SK-N-MC (cell line): ENCODE results near the gene EXOC5.

Experiments
- EZH2 ChIP-seq: fragments of 200-600 bp; sonication (generic); IDR thresholded peaks from one replicate; pipeline ENCODE4 v1.6.1; 2017; ENCODE audit warnings: antibody characterized with exemption
- POLR2AphosphoS5 ChIP-seq: IDR thresholded peaks from 2 replicates; pipeline ENCODE4 v1.6.1; 2012; ENCODE audit warnings: mild to moderate bottlenecking, low read depth, low read length, borderline replicate concordance

DNA sequence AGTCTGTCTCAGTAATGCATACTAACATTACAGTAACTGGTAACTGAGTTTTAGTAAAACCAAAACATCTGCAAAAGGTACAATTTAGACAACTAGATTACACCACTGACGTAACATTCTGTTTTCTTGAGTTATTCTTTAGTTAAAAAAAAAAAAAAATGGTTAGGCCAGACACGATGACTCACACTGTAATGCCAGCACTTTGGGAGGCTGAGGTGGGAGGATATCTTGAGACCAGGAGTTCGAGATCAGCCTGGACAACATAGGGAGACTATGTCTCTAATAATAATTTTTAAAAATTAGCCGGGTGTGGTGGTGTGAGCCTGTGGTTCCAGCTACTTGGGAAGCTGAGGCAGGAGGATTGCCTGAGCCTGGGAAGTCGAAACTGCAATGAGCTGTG lies 34.2 kb upstream of the EXOC5 start:
- TF ChIP-seq POLR2AphosphoS5 (no peak), EZH2 (no peak)
